A172 (cell line): ENCODE measurements around the gene RNF157. TPM values are rescaled to one million over a fixed set of nuclear protein-coding genes. Genes with fewer than 3 reads are reported as not detected.

Source experiments
- DNase-seq: peaks from one replicate; pipeline ENCODE4 v3.0.0-alpha.2; 2015; ENCODE audit warnings: low spot score
- total RNA-seq: library from RNA; depleted of rRNA; stranded (reverse); fragments of >200 nt; shearing (Covaris generic); gene quantifications from 2 replicates; pipeline ENCODE4 v1.2.3, GENCODE V29; 2014

RNF157 gene
- total RNA-seq, 1 experiment from 2014 or later: 8.3 TPM

DNA sequence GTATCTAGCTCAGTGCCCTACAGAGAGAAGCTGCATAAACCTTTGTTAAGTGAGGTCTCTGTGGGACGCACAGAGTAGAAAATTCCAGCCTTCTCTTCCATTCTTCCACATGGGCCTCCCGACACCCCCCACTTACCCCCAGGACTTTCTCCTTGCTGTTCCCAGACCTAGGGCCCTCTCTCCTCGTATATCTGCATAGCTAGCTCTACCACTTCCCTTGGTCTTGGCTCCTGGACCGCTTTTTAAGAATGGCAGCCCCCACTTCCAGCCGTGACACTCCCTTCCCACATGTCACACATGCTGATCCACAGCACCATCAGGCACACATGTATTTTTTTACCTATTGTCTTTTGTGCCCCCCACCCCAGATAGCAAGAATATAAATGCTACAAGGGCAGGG, 82.5 kb downstream of the RNF157 start:
- no peak for DNase-seq

DNA sequence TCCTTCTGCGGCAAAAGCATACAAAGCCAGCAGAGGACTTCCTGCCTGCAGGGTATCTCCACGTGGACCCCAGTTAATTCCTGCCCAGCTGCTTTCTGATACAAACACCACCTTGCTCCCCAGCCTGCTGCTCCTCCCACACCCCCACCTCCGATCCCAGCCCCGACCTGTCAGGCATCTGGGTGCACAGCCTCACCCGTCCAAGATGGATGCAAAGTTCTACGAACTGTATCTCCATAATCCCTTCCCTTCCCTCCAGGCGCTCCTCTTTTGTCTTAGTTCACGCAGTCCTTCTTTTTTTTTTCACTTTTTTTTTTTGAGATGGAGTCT, 83.7 kb downstream of the RNF157 start:
- no peak for DNase-seq

DNA sequence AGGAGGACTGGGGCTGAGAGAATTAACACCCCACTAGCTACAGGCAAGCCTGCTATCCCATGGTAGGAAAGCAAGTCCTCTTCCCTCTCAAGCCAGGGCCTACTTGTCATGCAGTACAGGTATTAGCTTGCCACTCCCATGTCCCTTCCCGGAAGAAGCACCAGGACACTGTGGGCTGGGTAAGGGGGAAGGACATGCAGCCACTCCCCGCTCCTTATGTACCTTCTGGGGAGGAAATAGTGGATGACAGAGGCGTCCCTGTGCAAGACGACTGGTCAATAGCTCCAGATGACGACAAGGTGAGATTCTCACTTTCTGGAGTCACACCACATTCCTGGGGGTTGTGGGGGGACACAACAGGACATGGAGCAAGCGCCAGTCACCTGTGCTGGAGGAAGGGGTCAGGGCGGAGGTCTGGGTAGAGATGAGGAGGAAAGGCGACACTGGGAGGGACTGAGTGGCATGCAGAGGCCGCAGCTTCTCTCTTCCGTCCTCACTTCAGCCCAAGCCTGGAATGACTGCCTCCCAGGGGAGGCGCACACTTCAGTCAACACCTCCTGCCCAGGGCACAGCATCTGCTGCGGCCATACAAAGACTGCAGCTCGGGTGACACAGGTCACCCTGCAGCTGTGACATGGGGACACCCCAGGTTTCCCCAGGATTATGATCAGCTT, 84.2 kb downstream of the RNF157 start:
- no peak for DNase-seq

DNA sequence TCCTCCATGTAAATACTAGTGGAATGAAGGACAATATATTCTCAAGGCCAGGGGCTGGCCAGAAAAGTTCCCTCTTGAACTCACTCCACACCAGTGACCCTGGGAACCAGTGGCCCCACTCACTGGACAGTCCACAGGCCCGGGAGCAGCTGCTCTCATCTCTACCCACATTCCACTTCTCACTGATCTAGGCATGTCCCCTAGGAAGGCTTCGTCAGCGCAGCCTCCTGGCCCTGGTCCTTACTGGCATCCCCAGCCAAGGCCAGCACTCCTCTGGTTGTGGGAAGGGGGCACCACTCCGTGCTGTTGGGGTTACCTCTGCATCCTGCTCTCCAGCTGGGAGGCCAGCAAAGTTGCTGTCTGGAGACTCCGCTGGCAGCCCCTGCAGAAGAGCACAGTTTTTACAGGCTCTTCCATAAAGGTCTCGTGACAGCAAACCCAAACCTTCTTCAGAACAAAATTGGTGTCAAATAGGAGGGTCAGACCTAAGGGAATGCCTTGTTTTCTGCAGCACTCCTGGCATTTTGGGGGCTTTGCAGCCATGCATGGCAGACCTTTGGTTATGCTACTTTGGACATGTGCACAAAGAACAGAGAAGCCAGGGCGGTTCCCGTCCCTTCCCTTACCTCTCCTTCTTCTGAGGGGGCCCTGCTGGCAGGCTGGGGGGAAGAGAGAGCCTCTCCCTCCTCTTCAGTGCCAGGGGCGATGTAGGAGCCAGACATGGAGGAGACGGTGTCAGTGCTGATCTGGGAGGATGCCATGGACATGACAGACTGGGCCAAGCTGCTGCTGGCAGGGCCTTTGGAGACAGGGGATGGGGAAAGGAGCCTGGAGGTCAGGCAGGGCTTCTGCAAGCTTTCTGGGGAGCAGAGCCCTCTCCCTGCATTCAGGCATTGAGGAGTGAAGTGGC, 85.1 kb downstream of the RNF157 start:
- no peak for DNase-seq

GRCh38 chr17:76154292-76154691, 86.0 kb downstream of the RNF157 start:
- DNase-seq: no peak

- no peak for DNase-seq
Measured at GRCh38 chr17:76153640-76154039, 86.7 kb downstream of the RNF157 start.

- no peak for DNase-seq
Measured at GRCh38 chr17:76153202-76153601, 87.1 kb downstream of the RNF157 start.

- DNase-seq: no peak
Measured at GRCh38 chr17:76152591-76152990, 87.7 kb downstream of the RNF157 start.

GRCh38 chr17:76151896-76152454, 88.3 kb downstream of the RNF157 start:
- DNase-seq: no peak

GRCh38 chr17:76150712-76151622, 89.3 kb downstream of the RNF157 start:
- DNase-seq: no peak

DNA sequence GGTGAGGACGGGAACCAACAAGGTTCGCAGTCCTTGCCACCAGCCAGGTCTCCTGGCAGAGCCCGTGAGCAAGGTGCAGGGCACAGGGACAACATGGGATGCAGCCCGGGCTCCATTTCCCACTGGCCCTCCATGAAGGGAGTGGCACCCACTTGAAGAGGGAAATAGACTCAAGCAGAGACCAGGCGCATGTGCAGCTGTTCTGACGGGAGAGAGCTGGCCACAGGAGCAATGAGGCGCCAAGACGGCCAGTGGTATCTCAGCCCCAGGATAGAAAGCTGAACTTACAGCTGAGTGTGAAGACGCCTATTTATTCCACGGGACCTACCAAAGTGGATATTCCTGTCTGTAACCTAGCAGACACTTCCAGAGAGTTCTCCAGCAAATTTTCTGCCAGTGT, 91.1 kb downstream of the RNF157 start:
- no peak for DNase-seq

DNA sequence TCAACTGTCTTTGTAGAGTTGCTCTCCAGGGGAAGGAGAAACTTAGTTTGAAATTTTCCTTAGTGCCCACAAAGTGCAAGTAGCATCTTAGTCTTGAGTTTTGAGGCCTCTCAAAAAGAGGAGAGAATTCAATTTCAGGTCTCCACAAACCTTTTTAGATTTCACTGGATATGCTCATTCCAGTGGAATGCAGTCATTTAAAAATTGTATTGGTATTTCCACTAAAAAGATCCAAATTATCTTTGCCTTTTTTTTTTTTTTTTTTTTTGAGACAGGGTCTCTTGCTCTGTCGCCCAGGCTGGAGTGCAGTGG, 92.3 kb downstream of the RNF157 start:
- DNase-seq: no peak

DNA sequence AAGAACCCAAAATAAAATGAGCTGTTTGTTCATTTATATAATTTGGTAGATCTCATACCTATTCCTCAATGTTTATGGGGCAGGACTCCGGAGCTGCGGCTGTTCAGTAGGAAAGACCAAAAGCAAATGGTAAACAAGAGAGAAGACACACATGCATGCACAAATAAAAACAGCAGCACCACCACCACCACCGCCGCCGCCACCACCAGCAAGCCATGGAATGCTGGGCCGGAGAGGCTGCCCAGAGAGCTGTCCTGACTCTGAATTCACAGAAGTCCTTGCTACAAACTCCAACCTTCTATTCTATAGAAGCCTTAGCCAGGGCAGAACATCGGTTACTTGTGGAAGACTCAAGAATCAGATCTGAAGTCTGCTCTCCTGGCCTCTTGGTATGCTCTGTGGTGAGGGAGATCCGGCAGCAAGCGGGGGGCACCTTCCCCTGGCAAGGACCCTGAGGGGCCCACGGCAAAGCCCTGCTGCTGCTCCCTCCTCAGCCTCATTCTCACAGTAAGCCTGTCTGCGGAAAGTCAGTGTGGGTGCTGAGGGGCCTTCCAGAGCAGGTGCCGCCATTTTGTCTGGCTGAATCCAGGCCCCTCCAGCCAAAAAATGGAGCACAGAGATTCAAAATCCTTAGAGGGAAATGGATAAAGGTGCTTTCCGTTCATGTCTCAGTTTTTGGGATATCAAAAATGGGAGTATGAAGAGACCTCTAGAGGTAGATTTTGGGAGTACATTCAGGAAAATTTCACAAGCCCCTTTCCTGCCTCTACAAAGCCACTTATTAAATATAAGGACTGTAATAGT, 92.9 kb downstream of the RNF157 start:
- DNase-seq: peak; percentile 35

- no peak for DNase-seq
Measured at GRCh38 chr17:76146053-76146851, 94.0 kb downstream of the RNF157 start.

DNA sequence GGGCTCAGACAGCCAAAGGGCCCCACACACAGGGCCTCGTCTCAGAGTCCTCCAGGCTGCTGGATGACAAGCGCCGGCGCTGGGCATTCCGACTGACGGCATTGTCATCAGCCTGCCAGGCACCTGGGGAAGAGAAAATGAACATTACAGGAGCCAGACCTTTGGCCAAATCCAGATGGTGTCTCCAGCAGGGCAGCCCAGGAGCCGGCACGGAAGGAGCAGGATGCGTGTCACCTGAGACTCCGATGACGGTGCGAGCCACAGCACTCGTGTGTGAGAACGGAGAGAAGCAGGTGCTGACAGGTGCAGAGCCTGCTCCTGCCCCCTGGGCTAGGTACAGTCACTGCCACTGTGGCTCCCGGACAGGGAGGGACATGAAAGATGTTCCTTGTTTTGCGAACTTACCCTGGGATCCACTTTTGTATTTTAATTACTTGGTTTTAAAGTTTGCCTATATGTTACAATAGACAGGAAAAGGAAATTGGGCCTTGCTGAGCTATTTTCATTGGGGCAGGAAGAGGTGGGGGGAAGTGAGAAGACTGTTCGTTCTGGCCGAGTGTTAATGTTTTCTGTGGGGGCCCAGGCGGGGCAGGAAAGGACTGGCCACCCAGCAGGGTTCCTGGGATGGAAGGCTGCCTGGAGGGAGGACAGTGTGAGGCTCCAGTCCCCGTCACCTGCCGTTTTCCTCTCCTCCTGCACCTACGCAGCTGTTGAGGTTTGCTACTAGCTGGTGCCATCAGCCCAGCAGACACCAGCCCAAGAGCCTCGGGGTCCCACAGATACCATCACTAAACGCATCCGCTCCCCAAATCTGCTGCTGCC, 94.9 kb downstream of the RNF157 start:
- no peak for DNase-seq

DNA sequence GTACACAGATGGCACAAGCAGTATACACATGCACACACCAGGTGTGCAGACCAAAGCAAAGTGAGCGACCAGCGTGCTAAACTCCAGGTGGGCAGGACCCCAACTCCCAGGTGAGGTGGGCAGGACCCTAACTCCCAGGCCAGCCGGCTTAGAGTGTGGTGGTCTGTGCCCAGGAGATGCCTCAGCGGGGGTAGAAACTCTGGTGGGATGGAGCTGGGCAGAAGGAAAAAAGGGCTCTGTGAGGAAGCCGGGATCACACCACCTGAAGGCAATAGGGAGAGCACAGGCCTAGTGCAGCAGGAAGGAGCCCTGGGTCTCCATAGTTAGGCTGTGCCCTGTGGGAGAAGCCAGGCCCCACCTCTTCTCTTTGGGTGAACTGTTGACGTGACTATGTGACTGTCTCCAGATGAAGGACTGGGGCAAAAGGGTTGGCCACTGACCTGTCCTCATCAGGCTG, 97.7 kb downstream of the RNF157 start:
- no peak for DNase-seq

DNA sequence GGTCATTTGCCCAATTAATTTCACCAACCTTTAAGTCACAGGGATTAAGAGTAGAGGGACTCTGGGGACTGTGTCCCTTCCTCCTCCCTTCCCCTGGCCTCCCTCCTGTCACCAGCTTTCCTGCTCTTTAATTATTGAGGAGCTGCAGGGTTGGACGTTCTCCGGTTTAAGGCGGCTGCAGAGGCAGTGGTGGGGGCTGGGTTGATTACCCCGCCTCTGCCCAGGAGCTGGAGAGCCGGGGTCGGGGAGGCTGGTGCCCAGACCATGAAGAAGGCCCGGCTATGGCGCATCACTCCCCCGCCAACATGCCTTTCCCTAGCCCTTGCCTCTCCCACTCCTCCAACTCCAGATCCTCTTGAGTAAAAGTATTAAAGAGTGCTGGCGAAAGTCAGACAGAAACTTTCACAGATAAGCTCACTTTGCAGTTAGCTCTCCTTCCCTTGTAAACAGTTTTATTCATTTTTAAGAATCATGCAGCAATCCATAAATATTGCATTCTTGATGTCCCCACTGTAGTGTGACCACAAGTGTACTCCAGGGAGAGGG, 98.2 kb downstream of the RNF157 start:
- DNase-seq: no peak

- peak; percentile 65 for DNase-seq
Measured at GRCh38 chr17:76141212-76142038, 98.9 kb downstream of the RNF157 start, which contains the start of gene FOXJ1. Gene FOXJ1 (minus strand): TSS chr17:76141245. CDS start chr17:76140395, 850 bp downstream.
